Measurements from ENCODE around the gene SGSM2. TPM values are rescaled to one million over a fixed set of nuclear protein-coding genes. Genes with fewer than 3 reads are reported as not detected.
A peak's percentile ranks its signal among the peaks of the same experiment; 100 is the strongest.

SGSM2 gene
- total and polyA plus RNA-seq, 2 of the 13 experiments (the other 11 are each of a cell fraction or from before 2014, with no cell fraction given), result 30.4 to 51.3 TPM

DNA sequence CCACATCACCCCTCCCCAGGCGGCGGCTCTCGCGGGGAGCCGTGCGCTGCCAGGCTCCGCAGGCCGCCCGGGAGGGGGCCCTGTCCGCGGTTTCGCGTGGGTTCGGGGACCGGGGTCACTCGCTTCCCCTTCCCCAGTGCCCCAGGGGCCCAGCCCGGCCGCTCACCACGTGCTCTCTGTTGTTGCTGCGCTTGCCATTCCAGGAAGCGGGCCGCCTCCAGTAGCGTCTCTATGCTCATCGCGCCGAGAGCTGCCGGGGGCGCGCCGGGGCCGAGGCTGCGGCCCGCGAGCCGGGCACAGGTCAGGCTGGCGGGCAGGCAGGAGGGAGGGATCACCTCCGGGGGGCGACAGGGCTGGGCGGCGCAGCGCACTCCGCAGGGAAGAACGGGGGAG, 63.2 kb downstream of the SGSM2 start (continued):
- TF ChIP-seq, protein P1, sequence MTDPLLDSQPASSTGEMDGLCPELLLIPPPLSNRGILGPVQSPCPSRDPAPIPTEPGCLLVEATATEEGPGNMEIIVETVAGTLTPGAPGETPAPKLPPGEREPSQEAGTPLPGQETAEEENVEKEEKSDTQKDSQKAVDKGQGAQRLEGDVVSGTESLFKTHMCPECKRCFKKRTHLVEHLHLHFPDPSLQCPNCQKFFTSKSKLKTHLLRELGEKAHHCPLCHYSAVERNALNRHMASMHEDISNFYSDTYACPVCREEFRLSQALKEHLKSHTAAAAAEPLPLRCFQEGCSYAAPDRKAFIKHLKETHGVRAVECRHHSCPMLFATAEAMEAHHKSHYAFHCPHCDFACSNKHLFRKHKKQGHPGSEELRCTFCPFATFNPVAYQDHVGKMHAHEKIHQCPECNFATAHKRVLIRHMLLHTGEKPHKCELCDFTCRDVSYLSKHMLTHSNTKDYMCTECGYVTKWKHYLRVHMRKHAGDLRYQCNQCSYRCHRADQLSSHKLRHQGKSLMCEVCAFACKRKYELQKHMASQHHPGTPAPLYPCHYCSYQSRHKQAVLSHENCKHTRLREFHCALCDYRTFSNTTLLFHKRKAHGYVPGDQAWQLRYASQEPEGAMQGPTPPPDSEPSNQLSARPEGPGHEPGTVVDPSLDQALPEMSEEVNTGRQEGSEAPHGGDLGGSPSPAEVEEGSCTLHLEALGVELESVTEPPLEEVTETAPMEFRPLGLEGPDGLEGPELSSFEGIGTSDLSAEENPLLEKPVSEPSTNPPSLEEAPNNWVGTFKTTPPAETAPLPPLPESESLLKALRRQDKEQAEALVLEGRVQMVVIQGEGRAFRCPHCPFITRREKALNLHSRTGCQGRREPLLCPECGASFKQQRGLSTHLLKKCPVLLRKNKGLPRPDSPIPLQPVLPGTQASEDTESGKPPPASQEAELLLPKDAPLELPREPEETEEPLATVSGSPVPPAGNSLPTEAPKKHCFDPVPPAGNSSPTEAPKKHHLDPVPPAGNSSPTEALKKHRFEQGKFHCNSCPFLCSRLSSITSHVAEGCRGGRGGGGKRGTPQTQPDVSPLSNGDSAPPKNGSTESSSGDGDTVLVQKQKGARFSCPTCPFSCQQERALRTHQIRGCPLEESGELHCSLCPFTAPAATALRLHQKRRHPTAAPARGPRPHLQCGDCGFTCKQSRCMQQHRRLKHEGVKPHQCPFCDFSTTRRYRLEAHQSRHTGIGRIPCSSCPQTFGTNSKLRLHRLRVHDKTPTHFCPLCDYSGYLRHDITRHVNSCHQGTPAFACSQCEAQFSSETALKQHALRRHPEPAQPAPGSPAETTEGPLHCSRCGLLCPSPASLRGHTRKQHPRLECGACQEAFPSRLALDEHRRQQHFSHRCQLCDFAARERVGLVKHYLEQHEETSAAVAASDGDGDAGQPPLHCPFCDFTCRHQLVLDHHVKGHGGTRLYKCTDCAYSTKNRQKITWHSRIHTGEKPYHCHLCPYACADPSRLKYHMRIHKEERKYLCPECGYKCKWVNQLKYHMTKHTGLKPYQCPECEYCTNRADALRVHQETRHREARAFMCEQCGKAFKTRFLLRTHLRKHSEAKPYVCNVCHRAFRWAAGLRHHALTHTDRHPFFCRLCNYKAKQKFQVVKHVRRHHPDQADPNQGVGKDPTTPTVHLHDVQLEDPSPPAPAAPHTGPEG (CRISPR knock-in tag; IDR thresholded peaks at IDR 0.05), result no peak; the same call in 1 of the 2 replicates
- TF ChIP-seq ATF1 (CRISPR knock-in tag; IDR thresholded peaks at IDR 0.05), result no peak
- TF ChIP-seq MYC (CRISPR knock-in tag; IDR thresholded peaks at IDR 0.05; ENCODE audit: borderline replicate concordance), result 0 out of 2 replicates have a peak, but pooled peaks have one; percentile 5
- TF ChIP-seq FOXJ3 (CRISPR knock-in tag; IDR thresholded peaks at IDR 0.05; ENCODE audit: borderline replicate concordance), result no peak
- TF ChIP-seq ZBTB7B (CRISPR knock-in tag; IDR thresholded peaks at IDR 0.05), result no peak
- TF ChIP-seq ZNF816 (CRISPR knock-in tag; IDR thresholded peaks at IDR 0.05; ENCODE audit: borderline replicate concordance), result peak; percentile 11; the same call in 1 of the 2 replicates
- no peak for TF ChIP-seq ISL2 (CRISPR knock-in tag; IDR thresholded peaks at IDR 0.05)
- TF ChIP-seq, protein P2, sequence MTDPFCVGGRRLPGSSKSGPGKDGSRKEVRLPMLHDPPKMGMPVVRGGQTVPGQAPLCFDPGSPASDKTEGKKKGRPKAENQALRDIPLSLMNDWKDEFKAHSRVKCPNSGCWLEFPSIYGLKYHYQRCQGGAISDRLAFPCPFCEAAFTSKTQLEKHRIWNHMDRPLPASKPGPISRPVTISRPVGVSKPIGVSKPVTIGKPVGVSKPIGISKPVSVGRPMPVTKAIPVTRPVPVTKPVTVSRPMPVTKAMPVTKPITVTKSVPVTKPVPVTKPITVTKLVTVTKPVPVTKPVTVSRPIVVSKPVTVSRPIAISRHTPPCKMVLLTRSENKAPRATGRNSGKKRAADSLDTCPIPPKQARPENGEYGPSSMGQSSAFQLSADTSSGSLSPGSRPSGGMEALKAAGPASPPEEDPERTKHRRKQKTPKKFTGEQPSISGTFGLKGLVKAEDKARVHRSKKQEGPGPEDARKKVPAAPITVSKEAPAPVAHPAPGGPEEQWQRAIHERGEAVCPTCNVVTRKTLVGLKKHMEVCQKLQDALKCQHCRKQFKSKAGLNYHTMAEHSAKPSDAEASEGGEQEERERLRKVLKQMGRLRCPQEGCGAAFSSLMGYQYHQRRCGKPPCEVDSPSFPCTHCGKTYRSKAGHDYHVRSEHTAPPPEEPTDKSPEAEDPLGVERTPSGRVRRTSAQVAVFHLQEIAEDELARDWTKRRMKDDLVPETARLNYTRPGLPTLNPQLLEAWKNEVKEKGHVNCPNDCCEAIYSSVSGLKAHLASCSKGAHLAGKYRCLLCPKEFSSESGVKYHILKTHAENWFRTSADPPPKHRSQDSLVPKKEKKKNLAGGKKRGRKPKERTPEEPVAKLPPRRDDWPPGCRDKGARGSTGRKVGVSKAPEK (CRISPR knock-in tag; IDR thresholded peaks at IDR 0.05; ENCODE audit: borderline replicate concordance), result no peak
- TF ChIP-seq, protein P3, sequence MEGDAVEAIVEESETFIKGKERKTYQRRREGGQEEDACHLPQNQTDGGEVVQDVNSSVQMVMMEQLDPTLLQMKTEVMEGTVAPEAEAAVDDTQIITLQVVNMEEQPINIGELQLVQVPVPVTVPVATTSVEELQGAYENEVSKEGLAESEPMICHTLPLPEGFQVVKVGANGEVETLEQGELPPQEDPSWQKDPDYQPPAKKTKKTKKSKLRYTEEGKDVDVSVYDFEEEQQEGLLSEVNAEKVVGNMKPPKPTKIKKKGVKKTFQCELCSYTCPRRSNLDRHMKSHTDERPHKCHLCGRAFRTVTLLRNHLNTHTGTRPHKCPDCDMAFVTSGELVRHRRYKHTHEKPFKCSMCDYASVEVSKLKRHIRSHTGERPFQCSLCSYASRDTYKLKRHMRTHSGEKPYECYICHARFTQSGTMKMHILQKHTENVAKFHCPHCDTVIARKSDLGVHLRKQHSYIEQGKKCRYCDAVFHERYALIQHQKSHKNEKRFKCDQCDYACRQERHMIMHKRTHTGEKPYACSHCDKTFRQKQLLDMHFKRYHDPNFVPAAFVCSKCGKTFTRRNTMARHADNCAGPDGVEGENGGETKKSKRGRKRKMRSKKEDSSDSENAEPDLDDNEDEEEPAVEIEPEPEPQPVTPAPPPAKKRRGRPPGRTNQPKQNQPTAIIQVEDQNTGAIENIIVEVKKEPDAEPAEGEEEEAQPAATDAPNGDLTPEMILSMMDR (CRISPR knock-in tag; IDR thresholded peaks at IDR 0.05), result no peak
- TF ChIP-seq ASH2L (IDR thresholded peaks at IDR 0.05; ENCODE audit: insufficient read length, low read depth, low read length), result peak; percentile 31
- no peak for TF ChIP-seq ZBTB38 (CRISPR knock-in tag; IDR thresholded peaks at IDR 0.05)
- no peak for TF ChIP-seq ZNF136 (CRISPR knock-in tag; IDR thresholded peaks at IDR 0.05; ENCODE audit: low read depth)
- TF ChIP-seq, protein P4, sequence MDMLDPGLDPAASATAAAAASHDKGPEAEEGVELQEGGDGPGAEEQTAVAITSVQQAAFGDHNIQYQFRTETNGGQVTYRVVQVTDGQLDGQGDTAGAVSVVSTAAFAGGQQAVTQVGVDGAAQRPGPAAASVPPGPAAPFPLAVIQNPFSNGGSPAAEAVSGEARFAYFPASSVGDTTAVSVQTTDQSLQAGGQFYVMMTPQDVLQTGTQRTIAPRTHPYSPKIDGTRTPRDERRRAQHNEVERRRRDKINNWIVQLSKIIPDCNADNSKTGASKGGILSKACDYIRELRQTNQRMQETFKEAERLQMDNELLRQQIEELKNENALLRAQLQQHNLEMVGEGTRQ (IDR thresholded peaks at IDR 0.05; ENCODE audit: low read depth, low read length), result no peak
- TF ChIP-seq, protein P4 (CRISPR knock-in tag; IDR thresholded peaks at IDR 0.05; ENCODE audit: borderline replicate concordance), result no peak
- TF ChIP-seq ZNF33B (CRISPR knock-in tag; IDR thresholded peaks at IDR 0.05), result no peak
- TF ChIP-seq, protein P5, sequence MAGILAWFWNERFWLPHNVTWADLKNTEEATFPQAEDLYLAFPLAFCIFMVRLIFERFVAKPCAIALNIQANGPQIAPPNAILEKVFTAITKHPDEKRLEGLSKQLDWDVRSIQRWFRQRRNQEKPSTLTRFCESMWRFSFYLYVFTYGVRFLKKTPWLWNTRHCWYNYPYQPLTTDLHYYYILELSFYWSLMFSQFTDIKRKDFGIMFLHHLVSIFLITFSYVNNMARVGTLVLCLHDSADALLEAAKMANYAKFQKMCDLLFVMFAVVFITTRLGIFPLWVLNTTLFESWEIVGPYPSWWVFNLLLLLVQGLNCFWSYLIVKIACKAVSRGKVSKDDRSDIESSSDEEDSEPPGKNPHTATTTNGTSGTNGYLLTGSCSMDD (CRISPR knock-in tag; IDR thresholded peaks at IDR 0.05), result no peak

Measured in HepG2 (cell line).